HT-29 (cell line): Measurements from ENCODE around the gene EMCN. TPM values are rescaled to one million over a fixed set of nuclear protein-coding genes. Genes with fewer than 3 reads are reported as not detected.
"Not testable (repeated sequence)": the region's sequence is repeated elsewhere in the genome, so short reads cannot be mapped to it uniquely, and the experiment has no call there.

ENCODE experiments used
- DNase-seq: peaks from one replicate; pipeline ENCODE4 v3.0.0-alpha.2; 2015; ENCODE audit warnings: low spot score
- total RNA-seq: library from RNA; depleted of rRNA; stranded (reverse); fragments of >200 nt; shearing (Covaris generic); gene quantifications from 2 replicates; pipeline ENCODE4 v1.2.3, GENCODE V29; 2014

EMCN gene
- total RNA-seq, 1 experiment from 2014 or later: not detected

GRCh38 chr4:100380401-100380800, 137.4 kb downstream of the EMCN start:
- not testable (repeated sequence) for DNase-seq

- no peak for DNase-seq
Observed at GRCh38 chr4:100379583-100380105, 138.2 kb downstream of the EMCN start.

GRCh38 chr4:100372432-100372831, 145.4 kb downstream of the EMCN start:
- DNase-seq: no peak

GRCh38 chr4:100369871-100370270, 148.0 kb downstream of the EMCN start:
- DNase-seq: no peak

GRCh38 chr4:100367451-100367850, 150.4 kb downstream of the EMCN start:
- no peak for DNase-seq

- no peak for DNase-seq
Observed at GRCh38 chr4:100366213-100366612, 151.6 kb downstream of the EMCN start.

GRCh38 chr4:100362366-100362765, 155.5 kb downstream of the EMCN start:
- no peak for DNase-seq

- DNase-seq: no peak
Observed at GRCh38 chr4:100361336-100361735, 156.5 kb downstream of the EMCN start.

GRCh38 chr4:100360211-100360610, 157.6 kb downstream of the EMCN start:
- DNase-seq: no peak

GRCh38 chr4:100359441-100359840, 158.4 kb downstream of the EMCN start:
- no peak for DNase-seq

- no peak for DNase-seq
Observed at GRCh38 chr4:100357542-100357941, 160.3 kb downstream of the EMCN start.

- DNase-seq: no peak
Observed at GRCh38 chr4:100356172-100356571, 161.7 kb downstream of the EMCN start.

- DNase-seq: not testable (repeated sequence)
Observed at GRCh38 chr4:100352352-100352751, 165.5 kb downstream of the EMCN start.

- peak; percentile 73 for DNase-seq
Observed at GRCh38 chr4:100348473-100348872, 169.3 kb downstream of the EMCN start.

GRCh38 chr4:100347241-100347640, 170.6 kb downstream of the EMCN start:
- DNase-seq: no peak

GRCh38 chr4:100345585-100345984, 172.2 kb downstream of the EMCN start:
- no peak for DNase-seq
